ENCODE results near the gene SYNJ2. TPM values are rescaled to one million over a fixed set of nuclear protein-coding genes. Genes with fewer than 3 reads are reported as not detected.

Gene SYNJ2
- total and polyA plus RNA-seq, 2 donors (not counting 3 experiments of a cell fraction or from before 2014, with no cell fraction given), result 35.1 to 78.2 TPM

- TF ChIP-seq POLR2A (IDR thresholded peaks at IDR 0.05; ENCODE audit: low read depth, low read length), result no peak
- no peak for TF ChIP-seq MYC (IDR thresholded peaks at IDR 0.05; ENCODE audit: low read depth, low read length)
- no peak for TF ChIP-seq CTCF (IDR thresholded peaks at IDR 0.05; ENCODE audit: extremely low read depth in 1 of 2, insufficient read depth in 1 of 2, low read depth in 1 of 2, low read length in 2 of 2)
- no peak for TF ChIP-seq EZH2 (IDR thresholded peaks at IDR 0.05; ENCODE audit: borderline replicate concordance, low read depth, low read length, severe bottlenecking)
- TF ChIP-seq FOS (IDR thresholded peaks at IDR 0.05; ENCODE audit: borderline replicate concordance, insufficient read depth, low read length), result no peak
- TF ChIP-seq GATA2 (IDR thresholded peaks at IDR 0.05; ENCODE audit: insufficient read depth, insufficient read length, low read depth, low read length), result no peak
- TF ChIP-seq JUN (IDR thresholded peaks at IDR 0.05; ENCODE audit: borderline replicate concordance, insufficient read depth, insufficient read length, low read depth), result no peak
- TF ChIP-seq POLR2AphosphoS5 (IDR thresholded peaks at IDR 0.05; ENCODE audit: insufficient read depth, low read depth, low read length), result no peak
- no peak for TF ChIP-seq MAX (IDR thresholded peaks at IDR 0.05; ENCODE audit: insufficient read depth, insufficient read length)
- Histone ChIP-seq H3K79me2 (ENCODE audit: control insufficient read depth, insufficient read depth, low read length) (no peaks in the 10 kb centered on the region), H3K4me2 (ENCODE audit: insufficient read depth, low read length) (no peak overlapping the region), H4K20me1 (replicated peaks; ENCODE audit: control insufficient read depth, extremely low read depth, insufficient read depth, low read length) (no peaks in the 10 kb centered on the region), H3K4me1 (ENCODE audit: control insufficient read depth, extremely low read depth, insufficient read depth, low read length) (no peaks in the 10 kb centered on the region), H3K4me3 (replicated peaks in 1 of 3; ENCODE audit: insufficient read depth in 1 of 3, low read depth in 1 of 3, low read length in 3 of 3) (no peak overlapping the region), H3K27ac (ENCODE audit: insufficient read depth, low read depth, low read length) (no peak overlapping the region), H3K9ac (replicated peaks; ENCODE audit: extremely low read depth, insufficient read depth, low read length) (no peak overlapping the region), H3K36me3 (ENCODE audit: control insufficient read depth in 2 of 2, extremely low read depth in 1 of 2, insufficient read depth in 2 of 2, low read length in 2 of 2) (peaks cover 26 to 47% of the 10 kb centered on the region in 2 experiments), H2AFZ (ENCODE audit: low read depth, low read length) (no peak overlapping the region), H3K27me3 (ENCODE audit: control insufficient read depth in 2 of 2, insufficient read depth in 2 of 2, low read length in 2 of 2) (no peaks in the 10 kb centered on the region), H3K9me3 (replicated peaks; ENCODE audit: control insufficient read depth, insufficient read depth, low read length) (no peaks in the 10 kb centered on the region), H3K9me1 (replicated peaks; ENCODE audit: control insufficient read depth, extremely low read depth, insufficient read depth, low read length) (no peaks in the 10 kb centered on the region)
- FAIRE-seq, result no peak
- no peak for DNase-seq (ENCODE audit: low read depth, low spot score)
- no TSS peak for BruUV-seq (replicated peaks)
- intact Hi-C loops (cut with micrococcal nuclease) (no loop called here), dilution Hi-C loops (cut with MboI; ENCODE audit: extremely low pct_ligation_motif_present, low sequenced_read_pairs) (no loop called here)
- ChIA-PET CTCF (interaction anchor here (1.2 kb wide), 2 partner anchors 41 to 131 kb away, joined by 3 to 4 read pairs; no protein-coding TSS in a partner anchor), POLR2A (no interaction called here)
Measured at GRCh38 chr6:157942351-157942750, 39.3 kb upstream of the SYNJ2 start.
